A673 (cell line): ENCODE results near the gene LYRM4. TPM values are rescaled to one million over a fixed set of nuclear protein-coding genes. Genes with fewer than 3 reads are reported as not detected.
A peak's percentile ranks its signal among the peaks of the same experiment; 100 is the strongest.

ENCODE experiments used
- BruUV-seq: library from RNA; stranded (reverse); fragments of 400-500 nt; replicated peaks from 2 replicates; lab custom pipeline; 2021; lab: Mats Ljungman, UMichigan
- CTCF ChIA-PET: fragments of 300-600 bp; sonication (Branson Sonifier 250); formaldehyde crosslinking; loops from one replicate; lab custom pipeline; 2022; ENCODE audit warnings: antibody characterized with exemption; lab: Charles Lee
- POLR2A ChIA-PET: fragments of 300-600 bp; sonication (Branson Sonifier 250); formaldehyde crosslinking; loops from one replicate; lab custom pipeline; 2022; ENCODE audit warnings: antibody characterized with exemption; ENCODE audit not compliant: low non-redundant PET; lab: Charles Lee
- DNase-seq: peaks from one replicate; pipeline ENCODE4 v3.0.0-alpha.2; 2015; ENCODE audit warnings: low spot score
- H3K27ac ChIP-seq: fragments of 200-600 bp; sonication (generic); 2 replicates; pipeline ENCODE4 v1.5.1; 2016; ENCODE audit warnings: mixed run types, low read depth, mild to moderate bottlenecking, mixed read lengths, antibody characterized with exemption, low read length; ENCODE audit not compliant: poor library complexity, severe bottlenecking
- H3K27me3 ChIP-seq: fragments of 200-600 bp; sonication (generic); replicated peaks from 2 replicates; pipeline ENCODE4 v1.6.1; 2017; ENCODE audit warnings: mixed run types, low read depth, mild to moderate bottlenecking, mixed read lengths, antibody characterized with exemption, low read length; ENCODE audit not compliant: insufficient read depth, poor library complexity
- H3K36me3 ChIP-seq: fragments of 200-600 bp; sonication (generic); 2 replicates; pipeline ENCODE4 v1.6.1; 2016; ENCODE audit warnings: mixed run types, mild to moderate bottlenecking, mixed read lengths, antibody characterized with exemption, low read length; ENCODE audit not compliant: insufficient read depth, poor library complexity, severe bottlenecking
- H3K4me1 ChIP-seq: fragments of 200-600 bp; sonication (generic); 2 replicates; pipeline ENCODE4 v1.6.1; 2017; ENCODE audit warnings: mixed run types, mild to moderate bottlenecking, mixed read lengths, antibody characterized with exemption, low read length; ENCODE audit not compliant: insufficient read depth, poor library complexity, severe bottlenecking
- H3K4me3 ChIP-seq: fragments of 200-600 bp; sonication (generic); 2 replicates; pipeline ENCODE4 v1.5.1; 2016; ENCODE audit warnings: low read depth, mixed run types, mild to moderate bottlenecking, mixed read lengths, low read length; ENCODE audit not compliant: poor library complexity, severe bottlenecking
- H3K9me3 ChIP-seq: fragments of 200-600 bp; sonication (generic); 2 replicates; pipeline ENCODE4 v1.6.1; 2016; ENCODE audit warnings: mixed run types, low read depth, mild to moderate bottlenecking, mixed read lengths, antibody characterized with exemption, low read length; ENCODE audit not compliant: poor library complexity, severe bottlenecking
- EZH2 ChIP-seq: fragments of 200-600 bp; sonication (generic); IDR thresholded peaks from 2 replicates; pipeline ENCODE4 v1.6.1; 2017; ENCODE audit warnings: borderline replicate concordance, low read depth, mild to moderate bottlenecking, mixed read lengths, antibody characterized with exemption, low read length; ENCODE audit not compliant: poor library complexity, severe bottlenecking
- intact Hi-C: fragments of 100-400 bp; cut with micrococcal nuclease; formaldehyde crosslinking; loops from one replicate; pipeline ENCODE4 v1.10.0; 2022; ENCODE audit not compliant: unreplicated experiment
- total RNA-seq: library from RNA; stranded (reverse); gene quantifications from 2 replicates; pipeline ENCODE4 v1.2.3, GENCODE V29; 2021
- TF ChIP-seq, protein P1 (sequence below): fragments of 300-800, 200-600 bp; sonication (generic); conservative IDR thresholded peaks from 2 replicates; pipeline ENCODE4 v1.5.1; 2017; ENCODE audit warnings: low read depth, mild to moderate bottlenecking, antibody characterized with exemption, low read length, moderate library complexity, mixed read lengths

Gene LYRM4
- total RNA-seq, 1 experiment from 2014 or later = 53.6 TPM

- CTCF ChIA-PET = no interaction called here
- Histone ChIP-seq H3K4me3 (no peak overlapping the region), H3K9me3 (no peaks in the 10 kb centered on the region), H3K36me3 (no peaks in the 10 kb centered on the region), H3K4me1 (peaks cover 21% of the 10 kb centered on the region), H3K27me3 (no peaks in the 10 kb centered on the region), H3K27ac (no peak overlapping the region)
- no TSS peak for BruUV-seq
- no peak for TF ChIP-seq EZH2
- TF ChIP-seq, protein P1, sequence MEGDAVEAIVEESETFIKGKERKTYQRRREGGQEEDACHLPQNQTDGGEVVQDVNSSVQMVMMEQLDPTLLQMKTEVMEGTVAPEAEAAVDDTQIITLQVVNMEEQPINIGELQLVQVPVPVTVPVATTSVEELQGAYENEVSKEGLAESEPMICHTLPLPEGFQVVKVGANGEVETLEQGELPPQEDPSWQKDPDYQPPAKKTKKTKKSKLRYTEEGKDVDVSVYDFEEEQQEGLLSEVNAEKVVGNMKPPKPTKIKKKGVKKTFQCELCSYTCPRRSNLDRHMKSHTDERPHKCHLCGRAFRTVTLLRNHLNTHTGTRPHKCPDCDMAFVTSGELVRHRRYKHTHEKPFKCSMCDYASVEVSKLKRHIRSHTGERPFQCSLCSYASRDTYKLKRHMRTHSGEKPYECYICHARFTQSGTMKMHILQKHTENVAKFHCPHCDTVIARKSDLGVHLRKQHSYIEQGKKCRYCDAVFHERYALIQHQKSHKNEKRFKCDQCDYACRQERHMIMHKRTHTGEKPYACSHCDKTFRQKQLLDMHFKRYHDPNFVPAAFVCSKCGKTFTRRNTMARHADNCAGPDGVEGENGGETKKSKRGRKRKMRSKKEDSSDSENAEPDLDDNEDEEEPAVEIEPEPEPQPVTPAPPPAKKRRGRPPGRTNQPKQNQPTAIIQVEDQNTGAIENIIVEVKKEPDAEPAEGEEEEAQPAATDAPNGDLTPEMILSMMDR = no peak
- intact Hi-C loops = no loop called here
- DNase-seq = no peak
- POLR2A ChIA-PET = no interaction called here
Measured at GRCh38 chr6:5088780-5089179, 172.0 kb downstream of the LYRM4 start.

- no peak for DNase-seq
- Histone ChIP-seq H3K27me3 (no peaks in the 10 kb centered on the region), H3K27ac (no peak overlapping the region), H3K9me3 (no peaks in the 10 kb centered on the region), H3K4me1 (peaks cover 21% of the 10 kb centered on the region), H3K36me3 (no peaks in the 10 kb centered on the region), H3K4me3 (no peak overlapping the region)
- ChIA-PET CTCF (no interaction called here), POLR2A (no interaction called here)
- TF ChIP-seq, protein P1 = no peak
- TF ChIP-seq EZH2 = no peak
- no TSS peak for BruUV-seq
- intact Hi-C loops = no loop called here
Measured at GRCh38 chr6:5087389-5087788, 173.4 kb downstream of the LYRM4 start.

- no peak overlapping the region for H3K27ac ChIP-seq
- peaks cover 21% of the 10 kb centered on the region for H3K4me1 ChIP-seq
- POLR2A ChIA-PET = no interaction called here
- H3K9me3 ChIP-seq = no peaks in the 10 kb centered on the region
- BruUV-seq = no TSS peak
- H3K36me3 ChIP-seq = no peaks in the 10 kb centered on the region
- CTCF ChIA-PET = no interaction called here
- H3K4me3 ChIP-seq = peak overlapping the region; percentile 64
- DNase-seq = no peak
- intact Hi-C loops = no loop called here
- no peaks in the 10 kb centered on the region for H3K27me3 ChIP-seq
- no peak for TF ChIP-seq EZH2
- TF ChIP-seq, protein P1 = no peak
Measured at GRCh38 chr6:5086294-5086890, 174.4 kb downstream of the LYRM4 start.
